Measurements from ENCODE around the gene ARMH1.
"Not testable (repeated sequence)": the region's sequence is repeated elsewhere in the genome, so short reads cannot be mapped to it uniquely, and the experiment has no call there.

Gene ARMH1

GRCh38 chr1:44733365-44733764 is 58.9 kb downstream of the ARMH1 start:
- no peak for TF ChIP-seq L3MBTL2 (conservative IDR thresholded peaks at IDR 0.05)
- no peak for TF ChIP-seq ELF4 (IDR thresholded peaks at IDR 0.05)
- TF ChIP-seq TARDBP (IDR thresholded peaks at IDR 0.05) = no peak
- no peak for TF ChIP-seq HDGF (IDR thresholded peaks at IDR 0.05; ENCODE audit: borderline replicate concordance)
- no peak for TF ChIP-seq FOXM1 (IDR thresholded peaks at IDR 0.05; ENCODE audit: borderline replicate concordance)
- no peak for TF ChIP-seq ZNF384 (IDR thresholded peaks at IDR 0.05)
- no peak for TF ChIP-seq LEF1 (IDR thresholded peaks at IDR 0.05; ENCODE audit: borderline replicate concordance)
- TF ChIP-seq FOXA1 (IDR thresholded peaks at IDR 0.05) = no peak
- no peak for TF ChIP-seq SUZ12 (IDR thresholded peaks at IDR 0.05)
- no peak for TF ChIP-seq PKNOX1 (IDR thresholded peaks at IDR 0.05)
- TF ChIP-seq NFRKB (IDR thresholded peaks at IDR 0.05) = no peak
- no peak for TF ChIP-seq CTBP1 (IDR thresholded peaks at IDR 0.05; ENCODE audit: borderline replicate concordance)
- no peak for TF ChIP-seq ARNT (IDR thresholded peaks at IDR 0.05)
- TF ChIP-seq SP1 (IDR thresholded peaks at IDR 0.05) = no peak
- no peak for DNase-seq (ENCODE audit: extremely low spot score)
- CTCF ChIA-PET = interaction anchor here (0.6 to 3.6 kb wide), 3 partner anchors 12 to 86 kb away, joined by 4 to 18 read pairs (median 4); no protein-coding TSS in a partner anchor
- POLR2A ChIA-PET = interaction anchor here (0.8 to 5.4 kb wide), 5 partner anchors 14 to 767 kb away, joined by 3 to 135 read pairs (median 4); partner anchors contain the start of genes CCDC163, MMACHC and RPS8

GRCh38 chr1:44733784-44734183 is 59.3 kb downstream of the ARMH1 start:
- DNase-seq (ENCODE audit: extremely low spot score) = no peak
- CTCF ChIA-PET = no interaction called here
- POLR2A ChIA-PET = interaction anchor here (1.0 to 5.4 kb wide), 3 partner anchors 14 to 766 kb away, joined by 3 to 135 read pairs (median 4); partner anchors contain the start of genes CCDC163 and MMACHC
- no peak for TF ChIP-seq NFRKB (IDR thresholded peaks at IDR 0.05)
- no peak for TF ChIP-seq HDGF (IDR thresholded peaks at IDR 0.05; ENCODE audit: borderline replicate concordance)
- TF ChIP-seq BHLHE40 (IDR thresholded peaks at IDR 0.05; ENCODE audit: borderline replicate concordance) = no peak
- no peak for TF ChIP-seq FOXK2 (IDR thresholded peaks at IDR 0.05)
- TF ChIP-seq FOXA1 (IDR thresholded peaks at IDR 0.05) = no peak
- no peak for TF ChIP-seq ZNF384 (IDR thresholded peaks at IDR 0.05)
- no peak for TF ChIP-seq FOXM1 (IDR thresholded peaks at IDR 0.05; ENCODE audit: borderline replicate concordance)
- TF ChIP-seq SP1 (IDR thresholded peaks at IDR 0.05) = no peak
- TF ChIP-seq CTBP1 (IDR thresholded peaks at IDR 0.05; ENCODE audit: borderline replicate concordance) = no peak
- TF ChIP-seq LEF1 (IDR thresholded peaks at IDR 0.05; ENCODE audit: borderline replicate concordance) = no peak
- TF ChIP-seq PKNOX1 (IDR thresholded peaks at IDR 0.05) = no peak

- TF ChIP-seq FOXK2 (IDR thresholded peaks at IDR 0.05) = no peak
- TF ChIP-seq PKNOX1 (IDR thresholded peaks at IDR 0.05) = no peak
- TF ChIP-seq FOXM1 (IDR thresholded peaks at IDR 0.05; ENCODE audit: borderline replicate concordance) = no peak
- TF ChIP-seq HDGF (IDR thresholded peaks at IDR 0.05; ENCODE audit: borderline replicate concordance) = no peak
- CTCF ChIA-PET = no interaction called here
- POLR2A ChIA-PET = interaction anchor here (1.5 to 2.8 kb wide), 3 partner anchors 14 to 83 kb away, joined by 6 to 17 read pairs (median 13); partner anchors contain the start of gene RPS8
- no peak for DNase-seq (ENCODE audit: extremely low spot score)
Observed at GRCh38 chr1:44735992-44736391, 61.5 kb downstream of the ARMH1 start.

GRCh38 chr1:44738953-44739306 is 64.4 kb downstream of the ARMH1 start:
- POLR2A ChIA-PET = interaction anchor here (1.2 kb wide), 1 partner anchor 17 kb away, joined by 7 read pairs; no protein-coding TSS in a partner anchor
- CTCF ChIA-PET = not testable (repeated sequence)

GRCh38 chr1:44739307-44740178 is 65.0 kb downstream of the ARMH1 start, which contains the start of gene KIF2C:
TSS of gene KIF2C (plus strand) at chr1:44739837. CDS start at chr1:44739933, 96 bp downstream.
- DNase-seq (ENCODE audit: extremely low spot score) = peak; percentile 98
- ChIA-PET POLR2A (interaction anchor here (1.0 to 2.1 kb wide), 3 partner anchors 8 to 35 kb away, joined by 7 to 8 read pairs (median 7); partner anchors contain the start of genes RNU5D-1 and RPS8), CTCF (interaction anchor here (0.6 to 1.4 kb wide), 2 partner anchors 8 to 43 kb away, joined by 4 to 6 read pairs; partner anchors contain the start of gene RNU5D-1)
- TF ChIP-seq FOXM1 (IDR thresholded peaks at IDR 0.05; ENCODE audit: borderline replicate concordance) = peak; percentile 96
- no peak for TF ChIP-seq NFRKB (IDR thresholded peaks at IDR 0.05)
- TF ChIP-seq SUZ12 (IDR thresholded peaks at IDR 0.05) = no peak
- peak; percentile 71 for TF ChIP-seq L3MBTL2 (conservative IDR thresholded peaks at IDR 0.05)
- TF ChIP-seq CTBP1 (IDR thresholded peaks at IDR 0.05; ENCODE audit: borderline replicate concordance) = no peak
- peak; percentile 79 for TF ChIP-seq PKNOX1 (IDR thresholded peaks at IDR 0.05)
- no peak for TF ChIP-seq FOXK2 (IDR thresholded peaks at IDR 0.05)
- TF ChIP-seq HDGF (IDR thresholded peaks at IDR 0.05; ENCODE audit: borderline replicate concordance) = no peak
- TF ChIP-seq SP1 (IDR thresholded peaks at IDR 0.05) = no peak
- TF ChIP-seq ELF4 (IDR thresholded peaks at IDR 0.05) = no peak
- TF ChIP-seq BHLHE40 (IDR thresholded peaks at IDR 0.05; ENCODE audit: borderline replicate concordance) = no peak

More at GRCh38 chr1:44738953-44739306, 64.4 kb downstream of the ARMH1 start:
- not testable (repeated sequence) for DNase-seq (ENCODE audit: extremely low spot score)

All from HEK293T (cell line).